Transverse colon (tissue), 4 donors: ENCODE results near the gene PRIM1. TPM values are rescaled to one million over a fixed set of nuclear protein-coding genes. Genes with fewer than 3 reads are reported as not detected.
A peak's percentile ranks its signal among the peaks of the same experiment; 100 is the strongest.

ENCODE experiments used
- DNase-seq: peaks from one replicate; pipeline ENCODE4 v3.0.0-alpha.2; 2019
- H3K27ac ChIP-seq, 4 donors: fragments of 200-600 bp; sonication (generic); 2 replicates each; pipeline ENCODE4 v1.5.1; 2016 to 2018; ENCODE audit warnings: inconsistent platforms in 4 of 4
- H3K27me3 ChIP-seq: fragments of 200-600 bp; sonication (generic); 2 replicates; pipeline ENCODE4 v1.5.1; 2017; ENCODE audit warnings: inconsistent platforms
- H3K36me3 ChIP-seq, 4 donors: fragments of 200-600 bp; sonication (generic); 2 replicates each; pipeline ENCODE4 v1.5.1; 2017 to 2019; ENCODE audit warnings: inconsistent platforms in 4 of 4
- H3K4me1 ChIP-seq, 4 donors: fragments of 200-600 bp; sonication (generic); 2 replicates each; pipeline ENCODE4 v1.5.1; 2017 to 2020; ENCODE audit warnings: inconsistent platforms in 4 of 4
- H3K4me3 ChIP-seq, 4 donors: fragments of 200-600 bp; sonication (generic); 1 replicate in 1 of 4; 2 replicates in 3 of 4; pipeline versions ENCODE4 v1.5.1 to v1.6.1; 2017 to 2019; ENCODE audit warnings: inconsistent platforms in 4 of 4
- H3K9me3 ChIP-seq, 2 donors: fragments of 200-600 bp; sonication (generic); 2 replicates each; pipeline ENCODE4 v1.5.1; 2017 to 2019; ENCODE audit warnings: inconsistent platforms in 2 of 2
- EP300 ChIP-seq: sonication (generic); formaldehyde crosslinking; IDR thresholded peaks from one replicate; pipeline ENCODE4 v1.6.1; 2017; ENCODE audit warnings: antibody characterized with exemption, low read depth
- POLR2A ChIP-seq: fragments of 450-650 bp; IDR thresholded peaks from one replicate; pipeline ENCODE4 v1.6.1; 2016; ENCODE audit warnings: antibody characterized with exemption, mild to moderate bottlenecking, moderate library complexity
- POLR2AphosphoS5 ChIP-seq, 3 donors: sonication (generic); formaldehyde crosslinking; IDR thresholded peaks; one replicate each; pipeline ENCODE4 v1.6.1; 2016; ENCODE audit warnings: antibody characterized with exemption in 3 of 3
- WGBS, 2 donors: methylation state at CpG; one replicate each; pipeline ENCODE4 v1.1.5; 2018; ENCODE audit warnings: low coverage in 1 of 2; 5-methylcytosine and 5-hydroxymethylcytosine counted together
- in situ Hi-C, 4 donors: fragments of 200-750 bp; cut with MboI; loops; one replicate each; pipeline versions ENCODE4 v1.15.0 to v1.15.1; 2017; ENCODE audit warnings: low sequenced_read_pairs in 3 of 4, low pct_ligation_motif_present in 1 of 4, low pct_unique_long_range_greater_than_20kb in 1 of 4
- intact Hi-C: fragments of 100-400 bp; cut with DNase I; formaldehyde crosslinking; loops from one replicate; pipeline ENCODE4 v1.15.1; 2023; ENCODE audit warnings: low total_unique reads
- total RNA-seq, 4 donors: library from RNA; depleted of rRNA; stranded (reverse); fragments of >200 nt; gene quantifications; one replicate each; pipeline ENCODE4 v1.1.0, GENCODE V29; 2016
- TF ChIP-seq, protein P1 (sequence below), 5 experiments: fragments of 200-600 bp in 3 of 5; fragments of 450-650 bp in 2 of 5; sonication (generic) in 3 of 5; IDR thresholded peaks; 1 replicate in 2 of 5; 2 replicates in 3 of 5; pipeline ENCODE4 v1.5.1; 2016 to 2017; ENCODE audit warnings: antibody characterized with exemption in 5 of 5, inconsistent platforms in 3 of 5, mild to moderate bottlenecking in 2 of 5, moderate library complexity in 1 of 5

PRIM1 gene
- total RNA-seq, 4 donors from 2014 or later: 1.4 to 10.6 (median 5.6) TPM; not detected in 1

DNA sequence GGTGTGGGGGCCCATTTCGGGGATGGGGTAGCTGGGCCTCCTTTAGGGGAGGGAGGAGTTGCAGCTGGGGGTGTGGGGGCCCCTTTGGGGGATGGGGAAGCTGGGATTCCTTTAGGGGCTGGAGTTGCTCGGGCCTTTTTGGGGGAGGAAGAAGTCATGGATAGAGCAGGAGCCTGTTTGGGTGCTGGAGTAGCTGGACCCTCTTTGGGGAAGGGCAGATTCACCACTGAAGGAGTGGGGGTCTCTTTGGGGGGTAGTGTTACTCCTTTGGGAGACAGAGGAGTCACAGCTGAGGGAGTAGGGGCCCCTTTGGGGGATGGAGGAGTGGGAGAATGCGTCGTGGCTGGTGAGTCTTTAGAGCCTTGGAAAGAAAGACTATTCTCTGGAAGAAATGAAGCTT lies 33.5 kb downstream of the PRIM1 start:
- H3K9me3 ChIP-seq: no peaks in the 10 kb centered on the region
- no peak overlapping the region for H3K4me3 ChIP-seq
- H3K27ac ChIP-seq: no peak overlapping the region
- 67% methylated on average over 4 of the region's 4 CpGs; no CpG with 5 or more reads in 1 of the 2 donors for WGBS, 2 donors
- intact Hi-C loops (no loop called here), in situ Hi-C loops (no loop called here)
- DNase-seq: no peak
- peaks cover 0 to 22% (median 4%) of the 10 kb centered on the region in 4 donors for H3K36me3 ChIP-seq
- peaks cover 22 to 83% (median 57%) of the 10 kb centered on the region in 4 donors for H3K4me1 ChIP-seq
- no peaks in the 10 kb centered on the region for H3K27me3 ChIP-seq
- no peak for TF ChIP-seq POLR2AphosphoS5 (IDR thresholded peaks at IDR 0.05)
- TF ChIP-seq POLR2A: no peak
- TF ChIP-seq, protein P1, sequence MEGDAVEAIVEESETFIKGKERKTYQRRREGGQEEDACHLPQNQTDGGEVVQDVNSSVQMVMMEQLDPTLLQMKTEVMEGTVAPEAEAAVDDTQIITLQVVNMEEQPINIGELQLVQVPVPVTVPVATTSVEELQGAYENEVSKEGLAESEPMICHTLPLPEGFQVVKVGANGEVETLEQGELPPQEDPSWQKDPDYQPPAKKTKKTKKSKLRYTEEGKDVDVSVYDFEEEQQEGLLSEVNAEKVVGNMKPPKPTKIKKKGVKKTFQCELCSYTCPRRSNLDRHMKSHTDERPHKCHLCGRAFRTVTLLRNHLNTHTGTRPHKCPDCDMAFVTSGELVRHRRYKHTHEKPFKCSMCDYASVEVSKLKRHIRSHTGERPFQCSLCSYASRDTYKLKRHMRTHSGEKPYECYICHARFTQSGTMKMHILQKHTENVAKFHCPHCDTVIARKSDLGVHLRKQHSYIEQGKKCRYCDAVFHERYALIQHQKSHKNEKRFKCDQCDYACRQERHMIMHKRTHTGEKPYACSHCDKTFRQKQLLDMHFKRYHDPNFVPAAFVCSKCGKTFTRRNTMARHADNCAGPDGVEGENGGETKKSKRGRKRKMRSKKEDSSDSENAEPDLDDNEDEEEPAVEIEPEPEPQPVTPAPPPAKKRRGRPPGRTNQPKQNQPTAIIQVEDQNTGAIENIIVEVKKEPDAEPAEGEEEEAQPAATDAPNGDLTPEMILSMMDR (IDR thresholded peaks at IDR 0.05): no peak
- no peak for TF ChIP-seq EP300

DNA sequence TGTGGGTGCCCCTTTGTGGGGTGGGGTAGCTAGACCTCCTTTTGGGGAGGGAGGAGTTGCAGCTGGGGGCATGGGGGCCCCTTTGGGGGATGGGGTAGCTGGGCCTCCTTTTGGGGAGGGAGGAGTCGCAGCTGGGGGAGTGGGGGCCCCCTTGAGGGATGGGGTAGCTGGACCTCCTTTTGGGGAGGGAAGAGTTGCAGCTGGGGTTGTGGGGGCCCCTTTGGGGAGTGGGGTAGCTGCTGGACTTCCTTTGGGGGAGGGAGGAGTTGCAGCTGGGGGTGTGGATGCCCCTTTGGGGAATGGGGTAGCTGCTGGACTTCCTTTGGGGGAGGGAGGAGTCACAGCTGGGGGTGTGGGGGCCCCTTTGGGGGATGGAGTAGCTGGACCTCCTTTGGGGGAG lies 34.0 kb downstream of the PRIM1 start:
- TF ChIP-seq POLR2A (no peak), EP300 (no peak), POLR2AphosphoS5 (IDR thresholded peaks at IDR 0.05) (no peak)
- TF ChIP-seq, protein P1 (IDR thresholded peaks at IDR 0.05): no peak
- WGBS, 2 donors: no CpG with 5 or more reads among the region's 1 CpG

DNA sequence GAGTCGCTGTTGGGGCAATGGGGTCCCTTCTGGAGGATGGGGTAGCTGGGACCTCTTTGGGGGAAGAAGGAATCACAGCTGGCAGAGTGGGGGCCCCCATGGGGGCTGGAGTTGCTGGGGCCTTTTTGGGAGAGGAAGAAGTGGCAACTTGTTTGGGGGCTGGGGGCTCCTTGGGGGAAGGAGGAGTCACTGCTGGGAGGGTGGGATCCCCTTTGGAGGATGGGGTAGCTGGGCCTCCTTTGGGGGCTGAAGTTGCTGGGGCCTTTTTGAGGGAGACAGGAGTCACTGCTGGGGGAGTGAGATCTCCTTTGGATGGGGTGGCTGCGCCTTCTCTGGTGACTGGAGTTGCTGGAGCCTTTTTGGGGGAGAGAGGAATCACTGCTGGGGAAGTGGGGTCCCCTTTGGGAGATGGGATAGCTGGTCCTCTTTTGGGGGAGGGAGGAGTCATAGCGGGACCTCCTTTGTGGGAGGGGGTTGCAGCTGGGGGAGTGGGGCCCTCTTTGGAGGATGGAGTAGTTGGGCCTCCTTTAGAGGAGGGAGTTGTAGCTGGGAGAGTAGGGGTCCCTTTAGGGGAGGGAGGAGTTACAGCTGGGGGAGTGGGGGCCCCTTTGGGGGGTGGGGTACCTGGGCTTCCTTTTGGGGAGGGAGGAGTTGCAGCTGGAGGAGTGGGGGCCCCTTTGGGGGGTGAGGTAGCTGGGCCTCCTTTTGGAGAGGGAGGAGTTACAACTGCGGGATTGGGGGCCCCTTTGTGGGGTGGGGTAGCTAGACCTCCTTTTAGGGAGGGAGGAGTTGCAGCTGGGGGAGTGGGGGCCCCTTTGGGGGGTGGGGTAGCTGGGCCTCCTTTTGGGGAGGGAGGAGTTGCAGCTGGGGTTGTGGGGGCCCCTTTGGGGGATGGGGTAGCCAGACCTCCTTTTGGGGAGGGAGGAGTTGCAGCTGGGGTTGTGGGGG lies 34.9 kb downstream of the PRIM1 start:
- H3K36me3 ChIP-seq: peaks cover 0 to 37% (median 11%) of the 10 kb centered on the region in 4 donors
- DNase-seq: no peak
- no peak overlapping the region for H3K4me3 ChIP-seq
- H3K4me1 ChIP-seq: peaks cover 11 to 68% (median 42%) of the 10 kb centered on the region in 4 donors
- no peaks in the 10 kb centered on the region for H3K27me3 ChIP-seq
- H3K9me3 ChIP-seq: no peaks in the 10 kb centered on the region
- WGBS, 2 donors: 91% methylated on average over 3 of the region's 4 CpGs; no CpG with 5 or more reads in 1 of the 2 donors
- intact Hi-C loops: no loop called here
- in situ Hi-C loops: no loop called here
- TF ChIP-seq, protein P1 (IDR thresholded peaks at IDR 0.05): no peak
- TF ChIP-seq EP300: no peak
- TF ChIP-seq POLR2A: no peak
- TF ChIP-seq POLR2AphosphoS5 (IDR thresholded peaks at IDR 0.05): no peak
- H3K27ac ChIP-seq: peak overlapping the region in 1 of 4 donors; percentile 9

More for the DNA sequence above, 34.0 kb downstream of the PRIM1 start:
- H3K9me3 ChIP-seq: no peaks in the 10 kb centered on the region
- intact Hi-C loops (no loop called here), in situ Hi-C loops (no loop called here)
- peaks cover 19 to 78% (median 52%) of the 10 kb centered on the region in 4 donors for H3K4me1 ChIP-seq
- no peak for DNase-seq
- no peak overlapping the region for H3K4me3 ChIP-seq
- H3K27me3 ChIP-seq: no peaks in the 10 kb centered on the region
- no peak overlapping the region for H3K27ac ChIP-seq
- H3K36me3 ChIP-seq: peaks cover 0 to 27% (median 7%) of the 10 kb centered on the region in 4 donors

DNA sequence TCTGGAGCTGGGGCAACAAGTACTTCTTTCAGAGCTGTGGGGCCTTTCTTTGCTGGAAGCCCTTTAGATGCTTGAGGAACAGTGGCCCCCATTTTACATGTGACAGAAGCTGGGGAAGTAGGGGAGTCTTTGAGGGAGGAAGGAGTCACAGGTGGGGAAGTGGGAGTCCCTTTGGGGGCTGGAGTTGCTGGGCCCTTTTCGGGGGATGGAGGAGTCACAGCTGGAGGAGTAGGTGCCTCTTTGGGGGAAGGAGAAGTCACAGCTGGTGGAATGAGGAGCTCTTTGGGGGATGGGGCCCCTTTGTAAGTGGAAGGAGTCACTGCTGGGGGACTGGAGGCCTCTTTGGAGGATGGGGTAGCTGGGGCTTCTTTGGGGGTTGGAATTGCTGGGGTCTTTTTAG lies 35.7 kb downstream of the PRIM1 start:
- H3K9me3 ChIP-seq: no peaks in the 10 kb centered on the region
- in situ Hi-C loops: no loop called here
- TF ChIP-seq, protein P1 (IDR thresholded peaks at IDR 0.05): no peak
- TF ChIP-seq POLR2AphosphoS5 (IDR thresholded peaks at IDR 0.05) (no peak), EP300 (no peak), POLR2A (no peak)
- DNase-seq: no peak
- H3K36me3 ChIP-seq: peaks cover 0 to 43% (median 14%) of the 10 kb centered on the region in 4 donors
- WGBS, 2 donors: 67% methylated on average over 1 of the region's 1 CpG; no CpG with 5 or more reads in 1 of the 2 donors
- intact Hi-C loops: no loop called here
- H3K27ac ChIP-seq: no peak overlapping the region
- no peak overlapping the region for H3K4me3 ChIP-seq
- H3K4me1 ChIP-seq: peaks cover 3 to 61% (median 35%) of the 10 kb centered on the region in 4 donors
- no peaks in the 10 kb centered on the region for H3K27me3 ChIP-seq
